Activated CD4-positive, alpha-beta T cell treated with anti-CD3 and anti-CD28 coated beads, Interleukin-2, amount 10 ng/mL, durations not matched to agents 24 days and 14 days (primary cell): Measurements from ENCODE around the gene LENG9. TPM values are rescaled to one million over a fixed set of nuclear protein-coding genes. Genes with fewer than 3 reads are reported as not detected.
"Not testable (repeated sequence)": the region's sequence is repeated elsewhere in the genome, so short reads cannot be mapped to it uniquely, and the experiment has no call there.

Experiments used
- DNase-seq: peaks from one replicate; pipeline ENCODE4 v3.0.0; 2022
- H3K27ac Mint-ChIP-seq: one replicate; pipeline ENCODE4 v1.8.0; 2022; ENCODE audit warnings: mild to moderate bottlenecking, mixed read lengths
- H3K27me3 Mint-ChIP-seq: one replicate; pipeline ENCODE4 v1.8.0; 2022; ENCODE audit warnings: mixed read lengths
- H3K36me3 Mint-ChIP-seq: one replicate; pipeline ENCODE4 v1.8.0; 2022; ENCODE audit warnings: low read depth, mild to moderate bottlenecking, mixed read lengths
- H3K4me1 Mint-ChIP-seq: one replicate; pipeline ENCODE4 v1.8.0; 2021; ENCODE audit warnings: mixed read lengths
- H3K4me3 Mint-ChIP-seq: one replicate; pipeline ENCODE4 v1.8.0; 2022; ENCODE audit warnings: mild to moderate bottlenecking, moderate library complexity, mixed read lengths
- H3K9me3 Mint-ChIP-seq: one replicate; pipeline ENCODE4 v1.8.0; 2021; ENCODE audit warnings: mixed read lengths
- intact Hi-C: fragments of 100-400 bp; cut with micrococcal nuclease; formaldehyde crosslinking; loops from one replicate; pipeline ENCODE4 v1.15.1; 2023
- total RNA-seq: library from RNA; stranded (reverse); gene quantifications from 2 replicates; pipeline ENCODE4 v1.2.3, GENCODE V29; 2022

Gene LENG9
- total RNA-seq, 1 donor from 2014 or later, result 8.3 TPM

- Mint-ChIP-seq H3K27ac (no peak overlapping the region), H3K4me1 (peaks cover 30% of the 10 kb centered on the region), H3K27me3 (peaks cover 2% of the 10 kb centered on the region), H3K36me3 (peaks cover 69% of the 10 kb centered on the region), H3K4me3 (peak overlapping the region; percentile 96), H3K9me3 (no peaks in the 10 kb centered on the region)
- no peak for DNase-seq
- intact Hi-C loops, result no loop called here
Measured at GRCh38 chr19:54451331-54451871, 12.2 kb downstream of the LENG9 start.

GRCh38 chr19:54449701-54450069, 13.9 kb downstream of the LENG9 start:
- Mint-ChIP-seq H3K4me1 (peaks cover 31% of the 10 kb centered on the region), H3K4me3 (peak overlapping the region; percentile 96), H3K9me3 (no peaks in the 10 kb centered on the region), H3K27ac (peak overlapping the region; percentile 100), H3K27me3 (peaks cover 2% of the 10 kb centered on the region), H3K36me3 (peaks cover 62% of the 10 kb centered on the region)
- DNase-seq, result no peak
- intact Hi-C loops, result loop anchor here (1.0 to 10.0 kb wide), 3 partner anchors 14 to 287 kb away; partner anchors contain the start of genes LENG9 and RPS9

DNA sequence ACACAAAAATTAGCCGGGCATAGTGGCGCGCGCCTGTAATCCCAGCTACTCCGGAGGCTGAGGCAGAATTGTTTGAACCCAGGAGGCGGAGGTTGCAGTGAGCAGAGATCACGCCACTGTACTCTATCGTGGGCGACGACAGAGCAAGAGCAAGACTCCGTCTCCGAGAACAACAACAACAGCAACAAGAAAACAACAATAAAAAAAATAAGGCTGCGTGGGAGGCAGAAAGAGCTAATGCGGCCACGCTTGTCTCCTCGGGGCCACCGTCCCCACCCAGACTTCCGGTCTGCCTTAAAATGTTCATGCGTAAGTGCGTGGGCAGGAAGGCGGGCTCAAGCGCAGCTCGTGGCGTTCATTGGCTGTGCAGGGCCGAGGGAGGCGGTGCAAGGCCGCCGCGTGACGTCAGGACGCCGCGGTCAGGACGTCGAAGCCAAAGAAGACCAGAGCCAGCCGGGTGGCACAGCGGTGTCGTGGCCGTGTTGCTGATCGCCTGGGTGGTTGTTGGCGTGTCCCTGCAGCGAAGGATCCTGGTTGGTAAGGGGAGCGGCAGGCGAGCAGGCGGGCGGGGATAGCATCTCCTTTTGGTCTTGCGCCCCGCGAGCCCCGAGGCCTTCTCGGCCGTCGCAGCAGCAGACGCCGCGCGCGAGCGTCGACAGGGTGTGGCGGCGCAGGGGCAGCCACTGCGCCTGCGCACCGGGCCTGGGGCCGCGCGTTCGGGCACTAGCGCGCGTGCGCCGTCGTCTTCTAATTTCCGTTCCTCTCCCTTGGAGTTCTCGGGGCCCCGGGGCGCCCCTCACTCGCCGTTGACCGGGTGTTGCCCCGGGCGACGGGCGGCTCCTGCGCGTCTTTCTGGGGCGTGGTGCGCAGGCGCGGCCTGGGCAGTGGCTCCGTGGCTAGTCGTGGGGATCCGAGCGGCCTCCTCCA, 14.5 kb downstream of the LENG9 start, which contains the start of gene LENG8:
LENG8 (plus strand) TSS at position 426 of the 927 bp plus-strand sequence. CDS start 2,146 bp downstream, outside the sequence.
- H3K9me3 Mint-ChIP-seq, result no peaks in the 10 kb centered on the region
- H3K4me1 Mint-ChIP-seq, result peaks cover 31% of the 10 kb centered on the region

DNA sequence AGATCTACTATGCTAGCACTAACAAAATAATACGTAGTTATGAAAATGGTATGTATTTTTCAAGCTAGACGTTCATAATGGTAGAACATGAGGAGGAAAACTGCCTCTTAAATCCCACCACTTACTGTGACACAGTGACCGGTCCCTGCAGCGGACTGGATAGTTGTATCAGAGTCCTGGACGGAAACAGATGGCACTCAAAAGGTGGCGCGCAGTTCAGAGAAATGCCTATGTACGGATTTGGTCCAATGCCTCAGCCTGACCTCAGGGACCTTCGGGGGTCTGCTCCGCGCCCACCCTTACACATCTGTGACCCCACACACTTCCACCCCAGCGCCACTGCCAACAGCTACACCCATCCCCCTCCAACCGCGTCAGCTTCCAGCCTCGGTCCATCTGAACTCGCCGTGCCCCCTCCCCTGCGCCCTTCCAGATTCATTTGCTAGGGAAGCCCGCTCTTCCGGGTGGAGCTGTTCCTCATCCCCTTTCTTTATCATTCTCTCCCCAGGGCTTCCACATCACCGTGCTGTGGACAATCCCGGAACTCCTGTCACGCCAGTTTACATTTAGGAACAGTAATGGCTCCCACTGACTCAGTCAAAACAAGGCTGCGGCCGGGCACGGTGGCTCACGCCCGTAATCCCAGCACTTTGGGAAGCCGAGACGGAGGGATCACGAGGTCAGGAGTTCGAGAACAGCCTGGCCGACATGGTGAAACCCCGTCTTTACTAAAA, 15.4 kb downstream of the LENG9 start:
- intact Hi-C loops, result loop anchor here (5.0 to 10.0 kb wide), 2 partner anchors 243 to 286 kb away; partner anchors contain the start of gene RPS9
- Mint-ChIP-seq H3K4me1 (peaks cover 32% of the 10 kb centered on the region), H3K4me3 (peak overlapping the region; percentile 96), H3K36me3 (peaks cover 55% of the 10 kb centered on the region), H3K9me3 (no peaks in the 10 kb centered on the region), H3K27me3 (peaks cover 2% of the 10 kb centered on the region), H3K27ac (peak overlapping the region; percentile 100)
- DNase-seq, result peak; percentile 82

More for the DNA sequence above, 14.5 kb downstream of the LENG9 start, which contains the start of gene LENG8:
- Mint-ChIP-seq H3K36me3 (peaks cover 60% of the 10 kb centered on the region), H3K27ac (peak within 1 kb of the TSS; percentile 100), H3K4me3 (peak within 1 kb of the TSS; percentile 96), H3K27me3 (peaks cover 2% of the 10 kb centered on the region)
- peak; percentile 99 for DNase-seq
- intact Hi-C loops, result loop anchor here (1.0 to 10.0 kb wide), 3 partner anchors 14 to 287 kb away; partner anchors contain the start of genes LENG9 and RPS9

- H3K9me3 Mint-ChIP-seq, H3K4me3 Mint-ChIP-seq, H3K27me3 Mint-ChIP-seq, DNase-seq, H3K27ac Mint-ChIP-seq: not testable (repeated sequence)
- intact Hi-C loops, result loop anchor here (5.0 to 10.0 kb wide), 2 partner anchors 242 to 284 kb away; partner anchors contain the start of gene RPS9
- H3K36me3 Mint-ChIP-seq, result peaks cover 49% of the 10 kb centered on the region
- H3K4me1 Mint-ChIP-seq, result peaks cover 30% of the 10 kb centered on the region
Measured at GRCh38 chr19:54446349-54446748, 17.2 kb downstream of the LENG9 start.

GRCh38 chr19:54444737-54445136, 18.8 kb downstream of the LENG9 start:
- H3K4me3 Mint-ChIP-seq, result no peak overlapping the region
- peaks cover 42% of the 10 kb centered on the region for H3K36me3 Mint-ChIP-seq
- intact Hi-C loops, result loop anchor here (5.0 to 10.0 kb wide), 2 partner anchors 240 to 282 kb away; partner anchors contain the start of gene RPS9
- no peak for DNase-seq
- H3K9me3 Mint-ChIP-seq, result no peaks in the 10 kb centered on the region
- H3K27ac Mint-ChIP-seq, result no peak overlapping the region
- H3K4me1 Mint-ChIP-seq, result peaks cover 19% of the 10 kb centered on the region
- H3K27me3 Mint-ChIP-seq, result peaks cover 2% of the 10 kb centered on the region

GRCh38 chr19:54440641-54441040, 22.9 kb downstream of the LENG9 start:
- Mint-ChIP-seq H3K27ac (no peak overlapping the region), H3K9me3 (no peaks in the 10 kb centered on the region), H3K4me1 (peaks cover 11% of the 10 kb centered on the region), H3K27me3 (no peaks in the 10 kb centered on the region), H3K36me3 (peaks cover 35% of the 10 kb centered on the region), H3K4me3 (no peak overlapping the region)
- no peak for DNase-seq
- intact Hi-C loops, result loop anchor here (10.0 kb wide), 1 partner anchor 236 kb away; the partner anchor contains the start of gene RPS9

GRCh38 chr19:54439174-54439851, 24.3 kb downstream of the LENG9 start:
- no peaks in the 10 kb centered on the region for H3K27me3 Mint-ChIP-seq
- no peak overlapping the region for H3K27ac Mint-ChIP-seq
- peak; percentile 77 for DNase-seq
- H3K9me3 Mint-ChIP-seq, result no peaks in the 10 kb centered on the region
- peaks cover 16% of the 10 kb centered on the region for H3K4me1 Mint-ChIP-seq
- H3K36me3 Mint-ChIP-seq, result peaks cover 28% of the 10 kb centered on the region
- H3K4me3 Mint-ChIP-seq, result no peak overlapping the region
- intact Hi-C loops, result no loop called here

GRCh38 chr19:54436628-54437252, 26.8 kb downstream of the LENG9 start:
- Mint-ChIP-seq H3K4me1 (peaks cover 15% of the 10 kb centered on the region), H3K27me3 (no peaks in the 10 kb centered on the region), H3K9me3 (no peaks in the 10 kb centered on the region), H3K4me3 (no peak overlapping the region), H3K36me3 (peaks cover 15% of the 10 kb centered on the region), H3K27ac (no peak overlapping the region)
- intact Hi-C loops, result no loop called here
- DNase-seq, result no peak

DNA sequence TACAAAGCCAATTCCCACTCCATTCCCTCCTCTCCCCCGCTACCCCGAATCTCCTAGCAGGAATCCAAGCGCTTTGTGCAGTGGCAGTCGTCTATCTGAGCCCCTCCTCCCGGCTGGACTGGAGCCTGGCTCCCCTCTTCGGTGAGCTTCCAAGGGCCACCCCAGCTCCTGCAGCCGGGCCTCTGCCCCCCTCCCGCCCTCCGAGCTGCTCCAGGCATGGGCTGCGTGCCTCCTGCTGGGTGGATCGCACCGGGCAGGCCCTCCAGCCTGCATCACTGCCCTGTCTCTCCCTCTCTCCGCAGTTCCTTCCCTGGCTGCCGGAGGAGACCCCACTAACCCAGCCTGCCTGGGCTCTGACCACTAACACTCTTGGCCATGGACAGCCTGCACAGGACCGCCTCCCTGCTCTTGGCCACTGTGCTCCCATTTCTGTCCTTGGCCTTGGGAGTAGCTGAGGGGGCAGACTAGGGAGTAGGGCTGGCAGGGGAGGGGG, 27.5 kb downstream of the LENG9 start:
- Mint-ChIP-seq H3K27ac (no peak overlapping the region), H3K4me3 (no peak overlapping the region), H3K4me1 (peaks cover 18% of the 10 kb centered on the region), H3K9me3 (no peaks in the 10 kb centered on the region), H3K36me3 (peaks cover 13% of the 10 kb centered on the region), H3K27me3 (peaks cover 3% of the 10 kb centered on the region)
- intact Hi-C loops, result no loop called here
- DNase-seq, result no peak

- H3K4me3 Mint-ChIP-seq, result no peak overlapping the region
Measured at GRCh38 chr19:54435551-54436016, 28.0 kb downstream of the LENG9 start.

GRCh38 chr19:54434873-54435214, 28.7 kb downstream of the LENG9 start:
- H3K4me1 Mint-ChIP-seq, result peaks cover 17% of the 10 kb centered on the region
- no peak for DNase-seq
- intact Hi-C loops, result no loop called here
- no peak overlapping the region for H3K27ac Mint-ChIP-seq
- H3K36me3 Mint-ChIP-seq, result peaks cover 6% of the 10 kb centered on the region
- peaks cover 3% of the 10 kb centered on the region for H3K27me3 Mint-ChIP-seq
- H3K9me3 Mint-ChIP-seq, result no peaks in the 10 kb centered on the region
- peak overlapping the region; percentile 51 for H3K4me3 Mint-ChIP-seq

More at GRCh38 chr19:54435551-54436016, 28.0 kb downstream of the LENG9 start:
- Mint-ChIP-seq H3K4me1 (peaks cover 17% of the 10 kb centered on the region), H3K27ac (no peak overlapping the region), H3K27me3 (peaks cover 3% of the 10 kb centered on the region), H3K36me3 (peaks cover 10% of the 10 kb centered on the region), H3K9me3 (no peaks in the 10 kb centered on the region)
- intact Hi-C loops, result no loop called here
- no peak for DNase-seq
